CD4-positive, alpha-beta T cell (primary cell): ENCODE measurements around the gene OR4E2. TPM values are rescaled to one million over a fixed set of nuclear protein-coding genes. Genes with fewer than 3 reads are reported as not detected.

Source experiments
- ATAC-seq: fragments of 200-7000 bp; cut with Tn5 transposase; one replicate; pipeline ENCODE4 v1.10.0; 2022; ENCODE audit warnings: mild to moderate bottlenecking; ENCODE audit not compliant: poor library complexity
- CTCF ChIA-PET: fragments of 350-600 bp; sonication (Branson Sonifier 250); formaldehyde crosslinking; loops from one replicate; lab custom pipeline; 2021; ENCODE audit warnings: antibody characterized with exemption, inconsistent platforms; lab: Charles Lee
- POLR2A ChIA-PET: fragments of 350-600 bp; sonication (Branson Sonifier 250); formaldehyde crosslinking; loops from one replicate; lab custom pipeline; 2021; ENCODE audit warnings: antibody characterized with exemption, inconsistent platforms; lab: Charles Lee
- DNase-seq, 14 experiments: peaks; one replicate each; pipeline ENCODE4 v3.0.0-alpha.2; 2013 to 2020; ENCODE audit warnings: mixed read lengths in 2 of 14
- H3K27ac ChIP-seq, 2 donors: one replicate each; pipeline versions ENCODE4 v1.5.1 to v1.7.0; 2013; ENCODE audit warnings: low read length in 2 of 2, low read depth in 1 of 2, mild to moderate bottlenecking in 1 of 2
- H3K27me3 ChIP-seq, 2 experiments: 1 replicate in 1 of 2; 2 replicates in 1 of 2; pipeline versions ENCODE4 v1.6.1 to v1.7.0; 2013; ENCODE audit warnings: low read length in 2 of 2, control low read depth in 1 of 2, mild to moderate bottlenecking in 1 of 2, moderate library complexity in 1 of 2; ENCODE audit not compliant: insufficient read depth in 2 of 2, control insufficient read depth in 1 of 2
- H3K36me3 ChIP-seq: one replicate; pipeline ENCODE4 v1.6.1; 2013; ENCODE audit warnings: low read length, control low read depth; ENCODE audit not compliant: insufficient read depth
- H3K4me1 ChIP-seq: one replicate; pipeline ENCODE4 v1.6.1; 2013; ENCODE audit warnings: low read length, control low read depth; ENCODE audit not compliant: insufficient read depth
- H3K4me3 ChIP-seq: one replicate; pipeline ENCODE4 v1.5.1; 2013; ENCODE audit warnings: mild to moderate bottlenecking, low read length, moderate library complexity
- H3K9me3 ChIP-seq, 2 experiments: 1 replicate in 1 of 2; 2 replicates in 1 of 2; pipeline versions ENCODE4 v1.6.1 to v1.7.0; 2013; ENCODE audit warnings: low read length in 2 of 2, mild to moderate bottlenecking in 2 of 2, control low read depth in 1 of 2, moderate library complexity in 1 of 2; ENCODE audit not compliant: control insufficient read depth in 1 of 2, insufficient read depth in 1 of 2
- H3K27ac Mint-ChIP-seq: one replicate; pipeline ENCODE4 v1.8.0; 2020; ENCODE audit warnings: mixed read lengths
- H3K27me3 Mint-ChIP-seq: one replicate; pipeline ENCODE4 v1.8.0; 2021; ENCODE audit warnings: mixed read lengths
- H3K36me3 Mint-ChIP-seq: one replicate; pipeline ENCODE4 v1.8.0; 2021; ENCODE audit warnings: low read depth, mixed read lengths
- H3K4me1 Mint-ChIP-seq: one replicate; pipeline ENCODE4 v1.8.0; 2021; ENCODE audit warnings: low read depth, mixed read lengths
- H3K4me3 Mint-ChIP-seq: one replicate; pipeline ENCODE4 v1.8.0; 2020; ENCODE audit warnings: mild to moderate bottlenecking, mixed read lengths
- H3K9me3 Mint-ChIP-seq: one replicate; pipeline ENCODE4 v1.8.0; 2020; ENCODE audit warnings: mixed read lengths
- intact Hi-C, 2 experiments: fragments of 100-400 bp; cut with DNase I in 1 of 2; cut with micrococcal nuclease in 1 of 2; formaldehyde crosslinking; loops; one replicate each; pipeline versions ENCODE4 v1.15.1 to v1.9.0; 2023 to 2025; cut with DNase I, micrococcal nuclease
- total RNA-seq, 174 experiments: library from RNA in 2 of 174; stranded (reverse) in 2 of 174; gene quantifications; one replicate each; pipeline ENCODE4 v1.2.3 and lab custom pipeline; 2021 to 2026
- TF ChIP-seq, protein P1 (sequence below): fragments of 200-600 bp; IDR thresholded peaks from one replicate; pipeline ENCODE4 v1.8.0; 2022; ENCODE audit warnings: antibody characterized with exemption, mild to moderate bottlenecking

Gene OR4E2
- total RNA-seq, 2 experiments from 2014 or later = not detected

DNA sequence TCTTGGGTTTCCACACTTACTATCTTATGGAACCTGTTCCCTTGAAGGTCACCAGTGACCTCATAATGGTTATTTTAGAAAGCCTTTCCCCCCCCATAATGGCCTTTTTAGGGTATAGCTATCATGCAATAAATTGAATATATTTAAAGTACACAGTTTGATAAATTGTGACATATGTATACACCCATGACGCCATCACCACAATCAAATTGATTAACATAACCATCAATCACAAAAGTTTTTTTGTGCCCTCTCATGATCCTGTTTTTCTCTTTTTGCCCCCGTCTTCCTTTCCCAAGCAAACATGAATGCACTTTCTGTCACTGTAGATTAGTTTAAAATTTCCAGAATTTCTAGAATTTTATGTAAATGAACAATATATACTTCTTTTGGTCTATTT lies 48.7 kb downstream of the OR4E2 start:
- H3K9me3 Mint-ChIP-seq = no peaks in the 10 kb centered on the region
- Histone ChIP-seq H3K9me3 (peaks cover 0 to 5% of the 10 kb centered on the region in 2 experiments), H3K4me1 (no peaks in the 10 kb centered on the region), H3K27me3 (no peaks in the 10 kb centered on the region), H3K27ac (no peak overlapping the region), H3K36me3 (no peaks in the 10 kb centered on the region), H3K4me3 (no peak overlapping the region)
- TF ChIP-seq, protein P1, sequence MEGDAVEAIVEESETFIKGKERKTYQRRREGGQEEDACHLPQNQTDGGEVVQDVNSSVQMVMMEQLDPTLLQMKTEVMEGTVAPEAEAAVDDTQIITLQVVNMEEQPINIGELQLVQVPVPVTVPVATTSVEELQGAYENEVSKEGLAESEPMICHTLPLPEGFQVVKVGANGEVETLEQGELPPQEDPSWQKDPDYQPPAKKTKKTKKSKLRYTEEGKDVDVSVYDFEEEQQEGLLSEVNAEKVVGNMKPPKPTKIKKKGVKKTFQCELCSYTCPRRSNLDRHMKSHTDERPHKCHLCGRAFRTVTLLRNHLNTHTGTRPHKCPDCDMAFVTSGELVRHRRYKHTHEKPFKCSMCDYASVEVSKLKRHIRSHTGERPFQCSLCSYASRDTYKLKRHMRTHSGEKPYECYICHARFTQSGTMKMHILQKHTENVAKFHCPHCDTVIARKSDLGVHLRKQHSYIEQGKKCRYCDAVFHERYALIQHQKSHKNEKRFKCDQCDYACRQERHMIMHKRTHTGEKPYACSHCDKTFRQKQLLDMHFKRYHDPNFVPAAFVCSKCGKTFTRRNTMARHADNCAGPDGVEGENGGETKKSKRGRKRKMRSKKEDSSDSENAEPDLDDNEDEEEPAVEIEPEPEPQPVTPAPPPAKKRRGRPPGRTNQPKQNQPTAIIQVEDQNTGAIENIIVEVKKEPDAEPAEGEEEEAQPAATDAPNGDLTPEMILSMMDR = no peak
- intact Hi-C loops = no loop called here
- peaks cover 12% of the 10 kb centered on the region for H3K4me1 Mint-ChIP-seq
- ChIA-PET POLR2A (no interaction called here), CTCF (interaction anchor here (1.6 kb wide), 1 partner anchor 9 kb away, joined by 5 read pairs; no protein-coding TSS in a partner anchor)
- ATAC-seq (no peak), DNase-seq (no peak)
- H3K27ac Mint-ChIP-seq = no peak overlapping the region
- no peaks in the 10 kb centered on the region for H3K36me3 Mint-ChIP-seq
- H3K27me3 Mint-ChIP-seq = peaks cover 5% of the 10 kb centered on the region
- H3K4me3 Mint-ChIP-seq = no peak overlapping the region

DNA sequence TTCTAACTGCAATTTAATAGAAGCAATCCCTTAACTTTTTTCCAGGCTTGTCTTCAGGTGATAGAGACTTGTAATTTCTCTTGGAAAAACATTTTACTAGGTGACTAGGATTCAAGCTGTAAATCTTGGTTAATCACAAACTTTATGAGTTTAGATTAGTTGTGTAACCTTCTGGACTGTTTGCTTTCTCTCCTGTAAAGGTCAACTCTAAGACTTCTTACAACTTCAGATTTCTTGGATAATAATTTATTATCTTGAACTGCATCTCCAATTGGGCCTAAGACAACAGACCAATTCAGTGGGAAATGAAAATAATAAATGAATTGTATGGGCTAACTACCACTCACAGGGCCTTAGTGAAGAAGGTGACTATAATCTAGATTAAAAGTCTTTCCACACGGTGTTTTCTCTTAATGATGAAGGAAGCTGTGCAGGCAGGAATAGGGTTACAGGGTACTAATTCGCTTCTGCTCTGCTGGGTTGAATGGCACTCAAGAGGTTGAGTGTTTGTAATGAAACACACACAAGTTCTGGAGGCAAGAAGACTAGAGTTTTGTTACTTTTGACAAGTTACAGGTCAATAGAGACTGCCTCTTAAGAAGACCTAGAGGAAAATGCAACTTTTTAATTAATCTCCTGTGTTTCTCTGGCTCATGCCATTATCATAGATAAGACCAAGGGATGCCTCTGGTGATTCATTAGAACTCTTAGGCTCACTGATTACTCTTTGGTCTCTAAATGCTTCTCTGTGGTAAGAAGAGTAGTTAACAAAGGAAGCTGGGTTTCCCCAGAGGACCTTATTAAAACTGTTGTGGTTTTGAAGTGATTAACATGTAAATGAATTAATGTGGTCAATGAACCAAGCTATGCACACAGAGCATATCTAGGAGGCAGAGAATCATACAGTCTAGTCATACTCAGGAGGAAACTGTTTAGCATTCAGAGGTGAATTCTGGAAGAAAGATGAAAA lies 50.0 kb downstream of the OR4E2 start:
- H3K36me3 Mint-ChIP-seq = no peaks in the 10 kb centered on the region
- H3K4me3 Mint-ChIP-seq = no peak overlapping the region
- Histone ChIP-seq H3K4me3 (no peak overlapping the region), H3K4me1 (no peaks in the 10 kb centered on the region), H3K27ac (no peak overlapping the region), H3K9me3 (no peaks in the 10 kb centered on the region), H3K36me3 (no peaks in the 10 kb centered on the region), H3K27me3 (no peaks in the 10 kb centered on the region)
- POLR2A ChIA-PET = no interaction called here
- H3K27ac Mint-ChIP-seq = no peak overlapping the region
- ATAC-seq = peak; percentile 76
- CTCF ChIA-PET = no interaction called here
- TF ChIP-seq, protein P1 = no peak
- H3K27me3 Mint-ChIP-seq = peaks cover 5% of the 10 kb centered on the region
- DNase-seq = peak in 2 of 14 experiments; percentile 47 to 49
- peaks cover 12% of the 10 kb centered on the region for H3K4me1 Mint-ChIP-seq
- no peaks in the 10 kb centered on the region for H3K9me3 Mint-ChIP-seq
- intact Hi-C loops = no loop called here

DNA sequence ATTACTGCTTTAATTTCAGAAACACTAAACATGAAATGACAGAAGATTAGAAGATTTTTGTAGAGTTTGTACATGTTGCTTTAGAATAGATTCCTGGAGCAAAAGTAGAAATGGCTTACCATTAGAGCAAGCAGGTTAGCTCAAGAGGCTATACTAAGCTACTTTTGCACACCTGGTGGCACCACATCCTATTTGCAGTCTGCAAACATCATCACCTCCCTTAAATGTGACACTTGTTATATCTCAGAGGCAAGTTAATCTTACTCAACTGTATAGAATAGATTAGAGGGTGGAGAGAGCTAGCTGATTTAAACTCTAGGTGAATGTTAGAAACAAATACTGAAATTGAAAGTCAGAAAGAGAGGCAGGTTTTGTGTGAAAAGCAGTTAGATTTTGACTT lies 50.7 kb downstream of the OR4E2 start:
- TF ChIP-seq, protein P1 = no peak
- H3K9me3 ChIP-seq = no peaks in the 10 kb centered on the region
- H3K27ac ChIP-seq = no peak overlapping the region
- no peak overlapping the region for H3K27ac Mint-ChIP-seq
- no peaks in the 10 kb centered on the region for H3K36me3 Mint-ChIP-seq
- H3K9me3 Mint-ChIP-seq = no peaks in the 10 kb centered on the region
- no peak overlapping the region for H3K4me3 ChIP-seq
- no peaks in the 10 kb centered on the region for H3K27me3 ChIP-seq
- H3K4me1 Mint-ChIP-seq = peaks cover 12% of the 10 kb centered on the region
- ChIA-PET POLR2A (no interaction called here), CTCF (no interaction called here)
- peaks cover 7% of the 10 kb centered on the region for H3K27me3 Mint-ChIP-seq
- no peak for DNase-seq
- intact Hi-C loops = no loop called here
- ATAC-seq = peak; percentile 34
- no peak overlapping the region for H3K4me3 Mint-ChIP-seq
- no peaks in the 10 kb centered on the region for H3K4me1 ChIP-seq
- no peaks in the 10 kb centered on the region for H3K36me3 ChIP-seq
